Measurements from ENCODE around the gene ZNF526. TPM values are rescaled to one million over a fixed set of nuclear protein-coding genes. Genes with fewer than 3 reads are reported as not detected.

Gene ZNF526
- polyA plus RNA-seq, 3 donors: 0.96 to 3.4 (median 1.3) TPM

- H3K9me3 ChIP-seq (replicated peaks in 1 of 2; ENCODE audit: control insufficient read depth in 1 of 2, insufficient read depth in 1 of 2, low read length in 2 of 2): no peaks in the 10 kb centered on the region
- H3K27ac Mint-ChIP-seq: peak overlapping the region in 4 of 7 donors; percentile 98 to 99 (median 99)
- peaks cover 36% of the 10 kb centered on the region in 2 donors for H3K36me3 ChIP-seq (replicated peaks in 1 of 2; ENCODE audit: control insufficient read depth in 1 of 2, insufficient read depth in 2 of 2, low read length in 2 of 2)
- peak overlapping the region; percentile 65 to 88 (median 73) for H3K4me3 ChIP-seq (replicated peaks in 1 of 3; ENCODE audit: low read depth in 2 of 3, low read length in 3 of 3)
- peak; percentile 82 to 91 (median 84) for DNase-seq
- H3K36me3 Mint-ChIP-seq: peaks cover 27 to 39% of the 10 kb centered on the region in 2 donors
- H3K27ac ChIP-seq (ENCODE audit: low read depth in 1 of 2, low read length in 2 of 2): peak overlapping the region; percentile 90 to 95
- TF ChIP-seq CTCF (IDR thresholded peaks at IDR 0.05): no peak
- intact Hi-C loops (cut with micrococcal nuclease): no loop called here
- H3K9me3 Mint-ChIP-seq: peaks cover 0 to 2% (median 0%) of the 10 kb centered on the region in 7 donors
- H3K9ac ChIP-seq (ENCODE audit: insufficient read depth, low read length, poor library complexity, severe bottlenecking): peak overlapping the region; percentile 78
- H3K79me2 ChIP-seq (ENCODE audit: insufficient read depth, low read length): peaks cover 59% of the 10 kb centered on the region
- peaks cover 39% of the 10 kb centered on the region for H3K4me1 Mint-ChIP-seq
- peak overlapping the region; percentile 26 for H2AFZ ChIP-seq (ENCODE audit: insufficient read depth, low read depth, low read length, poor library complexity, severe bottlenecking)
- peaks cover 25% of the 10 kb centered on the region for H4K20me1 ChIP-seq (ENCODE audit: insufficient read depth, low read length)
- H3K4me3 Mint-ChIP-seq: peak overlapping the region; percentile 84 to 95
- WGBS (ENCODE audit: insufficient coverage): 0% methylated on average over 4 of the region's 18 CpGs
- peaks cover 0 to 5% (median 0%) of the 10 kb centered on the region in 3 donors for H3K27me3 Mint-ChIP-seq (ENCODE audit: low read depth in 3 of 3)
- H3K4me2 ChIP-seq (replicated peaks; ENCODE audit: extremely low read depth, low read length, poor library complexity, severe bottlenecking): peak overlapping the region; percentile 80
- H3K27me3 ChIP-seq (ENCODE audit: control insufficient read depth in 2 of 2, insufficient read depth in 2 of 2, low read length in 2 of 2): no peaks in the 10 kb centered on the region
- H3K4me1 ChIP-seq (ENCODE audit: control insufficient read depth in 1 of 2, insufficient read depth in 2 of 2, low read length in 2 of 2): peaks cover 30 to 42% of the 10 kb centered on the region in 2 donors
Observed at GRCh38 chr19:42270346-42271044, 50.4 kb downstream of the ZNF526 start.

GRCh38 chr19:42271045-42271419 is 50.9 kb downstream of the ZNF526 start:
- H3K4me1 ChIP-seq (ENCODE audit: control insufficient read depth in 1 of 2, insufficient read depth in 2 of 2, low read length in 2 of 2): peaks cover 33 to 45% of the 10 kb centered on the region in 2 donors
- H3K4me3 Mint-ChIP-seq: peak overlapping the region; percentile 59 to 72
- WGBS (ENCODE audit: insufficient coverage): 52% methylated on average over 3 of the region's 3 CpGs
- H3K36me3 ChIP-seq (replicated peaks in 1 of 2; ENCODE audit: control insufficient read depth in 1 of 2, insufficient read depth in 2 of 2, low read length in 2 of 2): peaks cover 36 to 40% of the 10 kb centered on the region in 2 donors
- H3K27ac ChIP-seq (ENCODE audit: low read depth in 1 of 2, low read length in 2 of 2): peak overlapping the region; percentile 90 to 95
- H2AFZ ChIP-seq (ENCODE audit: insufficient read depth, low read depth, low read length, poor library complexity, severe bottlenecking): no peak overlapping the region
- intact Hi-C loops (cut with micrococcal nuclease): no loop called here
- H3K36me3 Mint-ChIP-seq: peaks cover 29 to 42% of the 10 kb centered on the region in 2 donors
- peaks cover 29% of the 10 kb centered on the region for H4K20me1 ChIP-seq (ENCODE audit: insufficient read depth, low read length)
- peaks cover 43% of the 10 kb centered on the region for H3K4me1 Mint-ChIP-seq
- H3K4me2 ChIP-seq (replicated peaks; ENCODE audit: extremely low read depth, low read length, poor library complexity, severe bottlenecking): peak overlapping the region; percentile 80
- peaks cover 63% of the 10 kb centered on the region for H3K79me2 ChIP-seq (ENCODE audit: insufficient read depth, low read length)
- H3K9ac ChIP-seq (ENCODE audit: insufficient read depth, low read length, poor library complexity, severe bottlenecking): peak overlapping the region; percentile 78
- H3K27me3 Mint-ChIP-seq (ENCODE audit: low read depth in 3 of 3): peaks cover 0 to 5% (median 0%) of the 10 kb centered on the region in 3 donors
- peak overlapping the region in 4 of 7 donors; percentile 98 to 99 (median 99) for H3K27ac Mint-ChIP-seq
- no peaks in the 10 kb centered on the region for H3K27me3 ChIP-seq (ENCODE audit: control insufficient read depth in 2 of 2, insufficient read depth in 2 of 2, low read length in 2 of 2)
- peak in 1 of 3 donors; percentile 47 for DNase-seq
- peaks cover 0 to 2% (median 0%) of the 10 kb centered on the region in 7 donors for H3K9me3 Mint-ChIP-seq
- H3K4me3 ChIP-seq (replicated peaks in 1 of 3; ENCODE audit: low read depth in 2 of 3, low read length in 3 of 3): peak overlapping the region; percentile 65 to 88 (median 73)
- H3K9me3 ChIP-seq (replicated peaks in 1 of 2; ENCODE audit: control insufficient read depth in 1 of 2, insufficient read depth in 1 of 2, low read length in 2 of 2): no peaks in the 10 kb centered on the region
- no peak for TF ChIP-seq CTCF (IDR thresholded peaks at IDR 0.05)
